ENCODE data around the gene CHST2. TPM values are rescaled to one million over a fixed set of nuclear protein-coding genes. Genes with fewer than 3 reads are reported as not detected.

The CHST2 gene
- total RNA-seq, 1 experiment from 2014 or later: 0.26 TPM

- H3K27me3 ChIP-seq (ENCODE audit: control insufficient read depth, insufficient read depth, low read length): peaks cover 20% of the 10 kb centered on the region
- in situ Hi-C loops (cut with HindIII; ENCODE audit: low pct_unique_long_range_greater_than_20kb, low sequenced_read_pairs): no loop called here
- BruUV-seq (replicated peaks): no TSS peak
- no peaks in the 10 kb centered on the region for H3K36me3 ChIP-seq (ENCODE audit: control insufficient read depth, insufficient read depth, low read length)
- H3K27ac ChIP-seq (ENCODE audit: low read length): no peak overlapping the region
- ChIA-PET POLR2A (no interaction called here), CTCF (no interaction called here)
- intact Hi-C loops (cut with micrococcal nuclease; ENCODE audit: unreplicated experiment): no loop called here
- no peak for DNase-seq (ENCODE audit: low read depth, low spot score)
- no peak for ATAC-seq
- H3K9me3 ChIP-seq (ENCODE audit: control insufficient read depth, insufficient read depth, low read depth, low read length): no peaks in the 10 kb centered on the region
- TF ChIP-seq SIN3A (IDR thresholded peaks at IDR 0.05; ENCODE audit: borderline replicate concordance, insufficient read depth, low read depth, low read length) (no peak), TCF7L2 (IDR thresholded peaks at IDR 0.05; ENCODE audit: low read depth, low read length) (no peak), POLR2AphosphoS5 (IDR thresholded peaks at IDR 0.05; ENCODE audit: low read depth, low read length) (no peak)
- TF ChIP-seq, protein P1, sequence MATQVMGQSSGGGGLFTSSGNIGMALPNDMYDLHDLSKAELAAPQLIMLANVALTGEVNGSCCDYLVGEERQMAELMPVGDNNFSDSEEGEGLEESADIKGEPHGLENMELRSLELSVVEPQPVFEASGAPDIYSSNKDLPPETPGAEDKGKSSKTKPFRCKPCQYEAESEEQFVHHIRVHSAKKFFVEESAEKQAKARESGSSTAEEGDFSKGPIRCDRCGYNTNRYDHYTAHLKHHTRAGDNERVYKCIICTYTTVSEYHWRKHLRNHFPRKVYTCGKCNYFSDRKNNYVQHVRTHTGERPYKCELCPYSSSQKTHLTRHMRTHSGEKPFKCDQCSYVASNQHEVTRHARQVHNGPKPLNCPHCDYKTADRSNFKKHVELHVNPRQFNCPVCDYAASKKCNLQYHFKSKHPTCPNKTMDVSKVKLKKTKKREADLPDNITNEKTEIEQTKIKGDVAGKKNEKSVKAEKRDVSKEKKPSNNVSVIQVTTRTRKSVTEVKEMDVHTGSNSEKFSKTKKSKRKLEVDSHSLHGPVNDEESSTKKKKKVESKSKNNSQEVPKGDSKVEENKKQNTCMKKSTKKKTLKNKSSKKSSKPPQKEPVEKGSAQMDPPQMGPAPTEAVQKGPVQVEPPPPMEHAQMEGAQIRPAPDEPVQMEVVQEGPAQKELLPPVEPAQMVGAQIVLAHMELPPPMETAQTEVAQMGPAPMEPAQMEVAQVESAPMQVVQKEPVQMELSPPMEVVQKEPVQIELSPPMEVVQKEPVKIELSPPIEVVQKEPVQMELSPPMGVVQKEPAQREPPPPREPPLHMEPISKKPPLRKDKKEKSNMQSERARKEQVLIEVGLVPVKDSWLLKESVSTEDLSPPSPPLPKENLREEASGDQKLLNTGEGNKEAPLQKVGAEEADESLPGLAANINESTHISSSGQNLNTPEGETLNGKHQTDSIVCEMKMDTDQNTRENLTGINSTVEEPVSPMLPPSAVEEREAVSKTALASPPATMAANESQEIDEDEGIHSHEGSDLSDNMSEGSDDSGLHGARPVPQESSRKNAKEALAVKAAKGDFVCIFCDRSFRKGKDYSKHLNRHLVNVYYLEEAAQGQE (IDR thresholded peaks at IDR 0.05; ENCODE audit: insufficient read depth in 1 of 2, low read depth in 2 of 2, low read length in 1 of 2): no peak
- TF ChIP-seq, protein P2, sequence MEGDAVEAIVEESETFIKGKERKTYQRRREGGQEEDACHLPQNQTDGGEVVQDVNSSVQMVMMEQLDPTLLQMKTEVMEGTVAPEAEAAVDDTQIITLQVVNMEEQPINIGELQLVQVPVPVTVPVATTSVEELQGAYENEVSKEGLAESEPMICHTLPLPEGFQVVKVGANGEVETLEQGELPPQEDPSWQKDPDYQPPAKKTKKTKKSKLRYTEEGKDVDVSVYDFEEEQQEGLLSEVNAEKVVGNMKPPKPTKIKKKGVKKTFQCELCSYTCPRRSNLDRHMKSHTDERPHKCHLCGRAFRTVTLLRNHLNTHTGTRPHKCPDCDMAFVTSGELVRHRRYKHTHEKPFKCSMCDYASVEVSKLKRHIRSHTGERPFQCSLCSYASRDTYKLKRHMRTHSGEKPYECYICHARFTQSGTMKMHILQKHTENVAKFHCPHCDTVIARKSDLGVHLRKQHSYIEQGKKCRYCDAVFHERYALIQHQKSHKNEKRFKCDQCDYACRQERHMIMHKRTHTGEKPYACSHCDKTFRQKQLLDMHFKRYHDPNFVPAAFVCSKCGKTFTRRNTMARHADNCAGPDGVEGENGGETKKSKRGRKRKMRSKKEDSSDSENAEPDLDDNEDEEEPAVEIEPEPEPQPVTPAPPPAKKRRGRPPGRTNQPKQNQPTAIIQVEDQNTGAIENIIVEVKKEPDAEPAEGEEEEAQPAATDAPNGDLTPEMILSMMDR (IDR thresholded peaks at IDR 0.05): no peak
- H3K4me1 ChIP-seq (ENCODE audit: control insufficient read depth, insufficient read depth, low read length): no peaks in the 10 kb centered on the region
- H3K4me3 ChIP-seq (ENCODE audit: low read depth in 2 of 2, low read length in 2 of 2): no peak overlapping the region
Measured at GRCh38 chr3:143101792-143102381, 17.7 kb upstream of the CHST2 start.

DNA sequence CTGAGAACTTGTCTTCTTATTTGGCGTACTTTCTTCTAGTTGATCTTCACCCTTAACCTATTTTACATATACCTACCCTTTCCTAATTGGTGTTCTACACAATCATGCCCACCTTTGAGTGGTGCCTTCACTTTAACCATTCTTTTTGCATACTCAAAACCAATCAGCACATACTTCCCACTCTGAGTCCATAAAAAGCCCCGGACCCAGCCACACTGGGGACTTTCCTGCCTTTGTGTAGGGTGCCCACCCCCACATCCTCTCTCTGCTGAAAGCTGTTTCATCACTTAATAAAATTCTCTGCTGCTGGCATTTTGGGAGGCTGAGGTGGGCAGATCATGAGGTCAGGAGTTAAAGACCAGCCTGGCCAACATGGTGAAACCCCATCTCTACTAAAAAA lies 15.9 kb upstream of the CHST2 start:
- no peak for ATAC-seq
- in situ Hi-C loops (cut with HindIII; ENCODE audit: low pct_unique_long_range_greater_than_20kb, low sequenced_read_pairs) (no loop called here), intact Hi-C loops (cut with micrococcal nuclease; ENCODE audit: unreplicated experiment) (no loop called here)
- Histone ChIP-seq H3K4me1 (ENCODE audit: control insufficient read depth, insufficient read depth, low read length) (no peaks in the 10 kb centered on the region), H3K27ac (ENCODE audit: low read length) (no peak overlapping the region), H3K36me3 (ENCODE audit: control insufficient read depth, insufficient read depth, low read length) (no peaks in the 10 kb centered on the region), H3K9me3 (ENCODE audit: control insufficient read depth, insufficient read depth, low read depth, low read length) (no peaks in the 10 kb centered on the region), H3K27me3 (ENCODE audit: control insufficient read depth, insufficient read depth, low read length) (peaks cover 29% of the 10 kb centered on the region), H3K4me3 (ENCODE audit: low read depth in 2 of 2, low read length in 2 of 2) (no peak overlapping the region)
- TF ChIP-seq POLR2AphosphoS5 (IDR thresholded peaks at IDR 0.05; ENCODE audit: low read depth, low read length) (no peak), SIN3A (IDR thresholded peaks at IDR 0.05; ENCODE audit: borderline replicate concordance, insufficient read depth, low read depth, low read length) (no peak), TCF7L2 (IDR thresholded peaks at IDR 0.05; ENCODE audit: low read depth, low read length) (no peak)
- TF ChIP-seq, protein P2 (IDR thresholded peaks at IDR 0.05): no peak
- TF ChIP-seq, protein P1 (IDR thresholded peaks at IDR 0.05; ENCODE audit: insufficient read depth in 1 of 2, low read depth in 2 of 2, low read length in 1 of 2): no peak
- CTCF ChIA-PET: no interaction called here
- no TSS peak for BruUV-seq (replicated peaks)
- POLR2A ChIA-PET: interaction anchor here (0.6 kb wide), 1 partner anchor 628 kb away, joined by 4 read pairs; no protein-coding TSS in a partner anchor
- DNase-seq (ENCODE audit: low read depth, low spot score): no peak
